ENCODE results near the gene PCDHGC3.
A peak's percentile ranks its signal among the peaks of the same experiment; 100 is the strongest.

The PCDHGC3 gene

GRCh38 chr5:141485321-141486055, 9.7 kb downstream of the PCDHGC3 start:
- peak overlapping the region; percentile 62 for H3K4me3 ChIP-seq (ENCODE audit: low read length)
- no peak for DNase-seq (ENCODE audit: low read depth)
- no peak for TF ChIP-seq CTCF (conservative IDR thresholded peaks at IDR 0.05; ENCODE audit: low read depth, low read length)

GRCh38 chr5:141486091-141486490, 10.3 kb downstream of the PCDHGC3 start:
- no peak for TF ChIP-seq CTCF (conservative IDR thresholded peaks at IDR 0.05; ENCODE audit: low read depth, low read length)
- DNase-seq (ENCODE audit: low read depth) = no peak
- H3K4me3 ChIP-seq (ENCODE audit: low read length) = no peak overlapping the region

- no peak overlapping the region for H3K4me3 ChIP-seq (ENCODE audit: low read length)
- TF ChIP-seq CTCF (conservative IDR thresholded peaks at IDR 0.05; ENCODE audit: low read depth, low read length) = no peak
- DNase-seq (ENCODE audit: low read depth) = no peak
Observed at GRCh38 chr5:141487131-141487530, 11.4 kb downstream of the PCDHGC3 start.

- no peak for TF ChIP-seq CTCF (conservative IDR thresholded peaks at IDR 0.05; ENCODE audit: low read depth, low read length)
- no peak for DNase-seq (ENCODE audit: low read depth)
- H3K4me3 ChIP-seq (ENCODE audit: low read length) = no peak within 1 kb of the TSS
Observed at GRCh38 chr5:141488591-141489561, 13.1 kb downstream of the PCDHGC3 start, which contains the start of gene PCDHGC5. TSS of gene PCDHGC5 (plus strand) at chr5:141489081. CDS start at chr5:141489241, 160 bp downstream.

GRCh38 chr5:141489841-141490240, 14.1 kb downstream of the PCDHGC3 start:
- no peak overlapping the region for H3K4me3 ChIP-seq (ENCODE audit: low read length)
- no peak for DNase-seq (ENCODE audit: low read depth)
- TF ChIP-seq CTCF (conservative IDR thresholded peaks at IDR 0.05; ENCODE audit: low read depth, low read length) = no peak

GRCh38 chr5:141490271-141490670, 14.5 kb downstream of the PCDHGC3 start:
- no peak overlapping the region for H3K4me3 ChIP-seq (ENCODE audit: low read length)
- DNase-seq (ENCODE audit: low read depth) = no peak
- no peak for TF ChIP-seq CTCF (conservative IDR thresholded peaks at IDR 0.05; ENCODE audit: low read depth, low read length)

All from retinal pigment epithelial cell (primary cell).